Epithelial cell of prostate (primary cell): ENCODE results near the gene PTCRA.
A peak's percentile ranks its signal among the peaks of the same experiment; 100 is the strongest.
"Not testable (repeated sequence)": the region's sequence is repeated elsewhere in the genome, so short reads cannot be mapped to it uniquely, and the experiment has no call there.

Source experiments
- DNase-seq: peaks from one replicate; pipeline ENCODE4 v3.0.0-alpha.2; 2011; ENCODE audit warnings: low read depth, low spot score
- H3K27ac ChIP-seq: fragments of 450-650 bp; 2 replicates; pipeline ENCODE4 v1.5.1; 2017; ENCODE audit warnings: mild to moderate bottlenecking

Gene PTCRA

DNA sequence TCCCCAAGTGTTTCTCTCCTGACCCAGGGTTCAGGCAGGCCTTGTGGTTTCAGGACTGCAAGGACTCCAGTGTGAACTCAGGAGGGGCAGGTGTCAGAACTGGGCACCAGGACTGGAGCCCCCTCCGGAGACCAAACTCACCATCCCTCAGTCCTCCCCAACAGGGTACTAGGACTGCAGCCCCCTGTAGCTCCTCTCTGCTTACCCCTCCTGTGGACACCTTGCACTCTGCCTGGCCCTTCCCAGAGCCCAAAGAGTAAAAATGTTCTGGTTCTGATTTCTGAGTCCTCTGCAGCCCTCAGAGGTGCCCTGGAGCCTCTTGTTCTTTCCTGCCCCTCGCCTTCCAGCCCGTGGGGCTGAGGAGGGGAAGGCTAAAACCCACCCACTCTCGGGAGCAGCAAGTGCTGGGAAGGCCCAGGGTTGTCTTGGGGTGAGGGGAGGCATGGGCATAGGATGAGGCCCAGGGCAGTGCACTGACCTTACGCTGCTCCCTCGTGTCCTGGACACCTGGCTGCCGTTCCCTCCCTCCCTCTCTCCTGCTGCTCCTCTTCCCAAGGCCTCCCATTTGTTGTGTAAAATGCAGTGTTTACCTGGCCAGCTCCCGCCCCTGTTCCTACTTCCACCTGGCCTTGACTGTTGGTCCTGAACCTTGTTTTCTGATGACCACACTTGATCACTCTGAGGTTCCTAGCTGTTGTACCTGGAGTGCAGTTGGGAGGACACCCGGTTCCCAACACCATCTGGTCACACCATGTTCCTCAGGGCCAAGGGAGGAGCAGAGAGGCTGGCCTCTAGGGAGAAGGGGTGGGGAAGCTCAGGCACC lies 23.3 kb downstream of the PTCRA start:
- no peak for DNase-seq
- H3K27ac ChIP-seq: no peak overlapping the region

DNA sequence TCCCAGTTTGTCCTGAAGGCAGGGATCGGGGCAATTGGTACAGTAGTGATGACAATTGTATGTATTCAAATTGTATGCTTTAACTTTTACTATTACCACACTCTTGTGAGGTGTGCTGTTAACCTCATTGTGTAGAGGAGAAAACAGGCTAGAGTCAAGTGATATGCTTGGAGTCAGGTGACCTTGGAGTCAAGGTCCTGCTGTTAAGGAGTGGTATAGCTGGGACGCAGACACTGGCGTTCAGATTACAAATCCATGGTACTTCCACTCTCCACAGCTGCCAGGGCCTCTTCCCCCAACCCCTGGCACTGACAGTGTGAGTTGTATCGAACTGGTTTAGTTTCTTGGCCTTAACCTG lies 23.9 kb downstream of the PTCRA start:
- no peak overlapping the region for H3K27ac ChIP-seq
- no peak for DNase-seq

DNA sequence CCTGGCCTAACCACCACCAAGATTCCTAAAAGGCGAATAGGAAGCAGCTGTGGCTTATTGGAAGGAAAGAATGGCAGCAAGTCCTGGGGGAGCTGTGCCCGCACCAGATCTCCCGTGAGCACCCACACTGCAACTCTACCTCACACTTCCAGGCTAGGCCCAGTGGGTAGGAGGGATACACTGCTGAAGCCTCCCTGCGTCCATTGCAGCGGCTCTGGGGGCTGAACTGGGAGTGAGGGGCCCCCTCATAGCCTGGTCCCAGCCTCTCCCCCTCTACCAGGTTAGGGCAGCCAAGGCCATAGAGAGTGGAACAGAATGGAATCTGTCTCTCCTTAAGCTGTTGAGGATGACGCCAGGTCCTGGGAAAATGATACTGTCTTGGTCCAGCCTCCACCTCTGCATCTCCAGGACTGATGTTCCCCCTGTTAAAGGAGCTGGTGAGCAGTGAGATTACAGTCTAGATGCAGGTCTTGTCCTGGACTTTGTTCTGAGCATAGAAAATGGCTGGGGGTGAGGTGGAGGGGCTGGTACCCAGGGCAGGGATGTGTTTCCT lies 24.7 kb downstream of the PTCRA start:
- no peak for DNase-seq
- H3K27ac ChIP-seq: no peak overlapping the region

DNA sequence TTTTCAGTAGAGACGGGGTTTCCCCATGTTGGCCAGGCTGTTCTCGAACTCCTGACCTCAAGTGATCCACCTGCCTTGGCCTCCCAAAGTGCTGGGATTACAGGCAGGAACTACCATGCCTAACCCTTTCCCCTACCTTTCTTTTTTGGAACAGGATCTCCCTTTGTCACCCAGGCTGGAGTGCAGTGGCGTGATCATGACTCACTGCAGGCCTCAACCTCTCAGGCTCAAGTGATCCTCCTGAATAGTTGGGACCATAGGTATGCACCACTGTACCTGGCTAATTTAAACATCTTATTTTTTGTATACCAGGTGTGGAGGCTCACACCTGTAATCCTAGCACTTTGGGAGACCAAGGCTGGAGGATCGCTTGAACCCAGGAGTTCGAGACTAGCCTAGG lies 25.5 kb downstream of the PTCRA start:
- not testable (repeated sequence) for DNase-seq, H3K27ac ChIP-seq

DNA sequence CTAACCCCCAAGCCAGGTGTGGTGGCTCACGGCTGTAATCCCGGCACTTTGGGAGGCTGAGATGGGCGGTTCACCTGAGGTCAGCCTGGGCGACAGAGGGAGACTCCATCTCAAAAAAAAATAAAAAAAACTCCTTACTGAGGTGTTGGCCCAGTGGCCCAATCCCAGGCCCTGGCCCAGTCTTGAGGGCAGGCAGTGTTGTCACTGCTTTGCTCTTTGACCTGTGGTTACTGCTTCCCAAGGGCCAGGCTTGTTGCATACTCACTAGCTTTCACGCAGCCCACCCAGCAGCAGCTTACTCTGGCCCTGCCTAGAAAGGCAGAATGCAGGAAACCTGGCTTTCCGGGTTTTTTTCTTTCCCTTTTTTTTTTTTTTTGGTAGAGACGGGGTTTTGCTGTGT lies 26.6 kb downstream of the PTCRA start:
- no peak overlapping the region for H3K27ac ChIP-seq
- DNase-seq: no peak

DNA sequence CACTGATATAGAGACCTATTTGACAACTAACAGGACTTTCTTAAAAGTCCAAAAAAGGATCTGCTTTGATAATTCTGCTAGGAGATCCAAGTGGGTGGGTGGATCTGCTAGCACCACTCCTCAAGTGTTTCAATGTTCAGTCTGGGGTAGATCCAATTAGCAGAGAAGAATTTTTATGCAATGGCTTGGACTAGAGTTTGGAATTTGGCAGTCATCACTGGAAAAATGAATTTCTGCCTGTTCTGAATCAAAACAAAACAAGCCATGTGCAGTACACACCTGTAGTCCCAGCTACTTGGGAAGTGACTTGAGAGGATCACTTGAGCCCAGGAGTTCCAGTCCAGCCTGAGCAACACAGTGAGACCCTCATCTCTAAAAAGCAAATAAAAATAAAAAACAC lies 32.1 kb downstream of the PTCRA start:
- no peak for DNase-seq

DNA sequence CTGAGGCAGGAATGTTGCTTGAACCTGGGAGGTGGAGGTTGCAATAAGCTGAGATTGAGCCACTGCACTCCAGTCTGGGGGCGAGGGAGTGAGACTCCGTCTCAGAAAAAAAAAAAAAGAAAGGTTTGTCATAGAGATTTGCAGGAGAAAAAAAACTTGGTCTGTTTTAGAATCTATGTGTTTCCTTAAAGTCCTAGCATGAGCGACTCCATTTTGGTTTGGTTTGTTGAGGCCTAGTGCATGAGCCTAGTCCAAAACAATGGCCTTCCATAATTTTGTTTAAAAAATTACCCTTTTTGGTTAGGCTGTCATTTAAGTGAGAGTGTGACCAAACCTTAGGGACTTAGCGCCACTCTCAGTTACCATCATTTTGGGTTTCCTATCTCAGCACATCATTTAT lies 36.5 kb downstream of the PTCRA start:
- DNase-seq: no peak

More for the DNA sequence above, 32.1 kb downstream of the PTCRA start:
- H3K27ac ChIP-seq: no peak overlapping the region

DNA sequence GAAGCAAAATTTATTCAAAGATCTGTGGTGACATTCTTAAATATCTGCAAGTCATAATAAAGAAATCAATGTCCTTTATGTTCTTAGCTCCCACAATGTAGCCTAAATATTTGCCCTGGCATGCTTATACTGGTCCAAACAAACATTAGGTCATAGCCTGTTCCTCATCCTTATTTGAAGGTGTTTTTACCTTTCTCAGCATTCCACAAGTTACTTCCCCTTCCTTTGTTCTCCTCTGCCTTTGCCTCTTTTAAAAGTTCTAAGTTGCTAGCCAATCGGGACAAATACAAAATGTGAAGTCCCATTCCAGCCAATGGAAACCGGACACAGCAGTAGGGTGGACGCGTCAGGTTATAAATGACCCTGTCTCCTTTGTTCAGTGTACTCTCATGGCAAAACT lies 38.6 kb downstream of the PTCRA start:
- DNase-seq: not testable (repeated sequence)
- H3K27ac ChIP-seq: peak overlapping the region; percentile 60

More for the DNA sequence above, 36.5 kb downstream of the PTCRA start:
- no peak overlapping the region for H3K27ac ChIP-seq

DNA sequence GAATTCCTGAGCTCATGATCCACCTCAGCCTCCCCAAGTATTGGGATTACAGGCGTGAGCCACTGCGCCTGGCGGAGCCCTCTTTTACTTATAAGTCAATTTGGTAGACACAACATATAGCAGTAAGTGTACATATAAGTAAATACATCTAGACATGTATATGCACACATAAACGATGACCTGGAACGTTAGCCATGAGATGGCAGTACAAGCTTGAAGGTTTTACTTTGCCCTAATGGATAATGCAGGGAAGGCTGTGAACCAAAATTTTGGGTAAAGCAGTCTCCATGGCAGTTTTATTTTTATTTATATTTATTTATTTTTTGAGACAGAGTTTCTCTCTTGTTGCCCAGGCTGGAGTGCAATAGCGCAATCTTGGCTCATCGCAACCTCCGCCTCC lies 42.3 kb downstream of the PTCRA start:
- no peak overlapping the region for H3K27ac ChIP-seq
- no peak for DNase-seq

DNA sequence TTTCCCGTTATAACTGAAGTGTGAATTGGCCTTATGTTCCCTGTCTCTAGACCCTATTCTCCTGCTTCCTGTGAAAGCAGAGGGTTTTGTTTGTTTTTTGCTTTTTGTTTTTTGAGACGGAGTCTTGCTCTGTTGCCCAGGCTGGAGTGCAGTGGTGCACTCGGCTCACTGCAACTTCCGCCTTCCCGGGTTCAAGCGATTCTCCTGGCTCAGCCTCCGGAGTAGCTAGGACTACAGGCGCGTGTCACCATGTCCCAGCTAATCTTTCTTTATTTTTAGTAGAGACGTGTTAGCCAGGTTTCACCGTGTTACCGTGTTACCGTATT lies 44.0 kb downstream of the PTCRA start:
- H3K27ac ChIP-seq: no peak overlapping the region
- no peak for DNase-seq

DNA sequence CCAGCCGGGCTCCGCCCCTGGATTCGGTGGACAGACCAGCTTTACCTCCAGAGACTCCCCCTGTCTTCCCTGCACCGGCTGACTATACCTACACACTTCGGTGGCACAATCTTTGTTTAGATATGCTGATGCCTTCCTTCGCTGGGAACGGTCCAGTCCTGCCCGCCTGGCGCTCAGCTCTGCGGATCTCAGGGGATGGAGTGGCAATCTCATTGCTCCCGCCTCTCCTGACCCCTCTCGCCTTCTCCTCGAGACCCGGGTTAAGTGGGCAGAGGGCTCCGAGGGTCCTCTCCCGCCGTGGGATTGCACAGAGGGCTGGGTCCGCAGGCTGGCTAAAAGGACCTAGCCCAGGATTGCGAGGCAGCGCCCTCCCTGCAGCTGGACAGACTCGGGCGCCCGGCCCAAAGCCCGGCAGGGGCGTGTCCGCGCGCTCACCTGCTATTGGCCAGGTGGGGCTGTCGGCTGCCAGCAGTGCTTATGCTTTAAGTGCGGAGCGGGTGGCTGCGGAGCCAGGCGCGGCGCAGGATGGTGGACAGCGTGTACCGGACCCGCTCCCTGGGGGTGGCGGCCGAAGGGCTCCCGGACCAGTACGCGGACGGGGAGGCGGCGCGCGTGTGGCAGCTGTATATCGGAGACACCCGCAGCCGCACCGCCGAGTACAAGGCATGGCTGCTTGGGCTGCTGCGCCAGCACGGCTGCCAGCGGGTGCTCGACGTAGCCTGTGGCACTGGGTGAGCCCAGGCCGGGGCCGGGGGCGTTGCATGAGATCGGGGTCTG lies 44.6 kb downstream of the PTCRA start, which contains the start of gene GNMT:
TSS of gene GNMT (plus strand) at position 512 of the 777 bp plus-strand sequence. CDS start at position 526, 14 bp downstream.
- DNase-seq: no peak
- no peak within 1 kb of the TSS for H3K27ac ChIP-seq

DNA sequence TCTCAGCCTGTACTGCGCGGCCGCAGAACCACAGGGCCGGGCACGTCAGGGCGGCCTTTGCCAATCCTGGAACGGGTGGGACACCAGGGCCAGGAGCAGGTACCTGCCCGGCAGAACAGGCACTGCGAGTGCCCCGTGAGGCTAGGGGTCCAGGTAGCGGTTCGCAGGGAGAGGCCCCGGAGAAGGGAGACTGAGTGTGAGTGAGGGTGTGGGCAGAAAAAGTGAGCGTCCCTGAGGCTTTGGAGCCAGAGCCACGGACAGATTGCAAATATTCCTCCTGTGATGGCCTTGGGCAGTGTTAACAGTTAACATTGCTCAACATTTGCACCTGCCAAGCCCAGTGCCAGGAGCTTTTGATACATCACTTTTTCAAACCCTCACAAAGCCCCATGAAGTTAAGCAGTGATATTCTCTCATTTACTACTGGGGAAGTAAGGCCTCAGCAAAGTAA lies 45.2 kb downstream of the PTCRA start:
- H3K27ac ChIP-seq: no peak overlapping the region
- DNase-seq: no peak

DNA sequence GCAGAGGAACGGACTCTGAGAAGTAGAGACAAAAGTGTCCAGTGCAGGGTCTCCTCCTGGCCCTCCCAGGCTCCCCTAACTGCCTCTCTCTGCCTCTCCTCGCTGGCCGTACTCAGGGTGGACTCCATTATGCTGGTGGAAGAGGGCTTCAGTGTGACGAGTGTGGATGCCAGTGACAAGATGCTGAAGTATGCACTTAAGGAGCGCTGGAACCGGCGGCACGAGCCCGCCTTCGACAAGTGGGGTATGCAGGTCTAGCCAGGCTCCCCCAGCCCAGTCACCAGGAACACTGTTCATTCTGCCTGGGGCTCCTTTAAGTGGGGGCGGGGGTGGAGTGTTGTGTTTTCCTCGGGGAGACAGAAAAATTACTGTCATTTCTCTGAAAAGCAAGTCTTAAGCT lies 46.2 kb downstream of the PTCRA start:
- no peak for DNase-seq
- no peak overlapping the region for H3K27ac ChIP-seq

DNA sequence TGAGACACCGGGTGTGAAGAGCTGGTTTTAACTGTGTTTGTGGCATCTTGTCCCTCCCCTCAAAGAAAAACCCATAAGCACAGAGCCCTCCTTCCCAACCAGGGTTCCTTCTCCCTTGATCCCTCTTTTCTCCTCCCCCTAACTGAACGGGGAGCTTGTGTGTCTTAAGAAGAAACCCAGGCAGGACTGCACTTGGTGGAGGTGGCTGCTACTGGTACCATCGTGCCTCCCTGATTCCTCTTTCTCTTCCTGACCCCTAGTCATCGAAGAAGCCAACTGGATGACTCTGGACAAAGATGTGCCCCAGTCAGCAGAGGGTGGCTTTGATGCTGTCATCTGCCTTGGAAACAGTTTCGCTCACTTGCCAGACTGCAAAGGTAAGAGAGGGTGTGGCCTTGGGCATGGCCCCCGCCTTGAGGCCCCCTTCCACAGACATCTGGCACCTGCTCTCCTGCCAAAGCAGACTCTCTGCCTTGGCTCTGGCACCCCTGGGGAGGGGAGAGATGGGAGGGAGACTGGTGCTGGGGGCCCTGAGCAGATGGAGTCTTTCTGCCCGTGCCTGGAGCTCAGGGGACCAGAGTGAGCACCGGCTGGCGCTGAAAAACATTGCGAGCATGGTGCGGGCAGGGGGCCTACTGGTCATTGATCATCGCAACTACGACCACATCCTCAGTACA lies 46.8 kb downstream of the PTCRA start:
- DNase-seq: no peak
- no peak overlapping the region for H3K27ac ChIP-seq

DNA sequence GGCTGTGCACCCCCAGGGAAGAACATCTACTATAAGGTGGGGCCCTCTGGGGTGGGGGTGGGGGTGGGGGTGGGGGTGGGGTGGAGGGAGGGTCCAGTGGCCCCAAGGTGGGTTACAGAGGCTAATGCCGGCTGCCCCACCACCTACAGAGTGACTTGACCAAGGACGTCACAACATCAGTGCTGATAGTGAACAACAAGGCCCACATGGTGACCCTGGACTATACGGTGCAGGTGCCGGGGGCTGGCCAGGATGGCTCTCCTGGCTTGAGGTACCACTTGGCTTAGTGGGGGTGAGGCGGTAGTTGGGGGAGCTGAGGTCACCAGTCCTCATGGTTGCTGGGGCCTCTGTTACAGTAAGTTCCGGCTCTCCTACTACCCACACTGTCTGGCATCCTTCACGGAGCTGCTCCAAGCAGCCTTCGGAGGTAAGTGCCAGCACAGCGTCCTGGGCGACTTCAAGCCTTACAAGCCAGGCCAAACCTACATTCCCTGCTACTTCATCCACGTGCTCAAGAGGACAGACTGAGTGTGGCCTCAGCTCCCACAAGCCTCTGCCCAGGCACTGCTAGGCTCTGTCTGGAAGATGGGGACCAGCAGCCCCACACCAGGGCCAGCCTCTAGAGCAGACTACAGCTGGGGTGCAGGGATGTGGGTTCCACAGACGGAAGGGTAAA lies 47.5 kb downstream of the PTCRA start:
- no peak overlapping the region for H3K27ac ChIP-seq
- no peak for DNase-seq

DNA sequence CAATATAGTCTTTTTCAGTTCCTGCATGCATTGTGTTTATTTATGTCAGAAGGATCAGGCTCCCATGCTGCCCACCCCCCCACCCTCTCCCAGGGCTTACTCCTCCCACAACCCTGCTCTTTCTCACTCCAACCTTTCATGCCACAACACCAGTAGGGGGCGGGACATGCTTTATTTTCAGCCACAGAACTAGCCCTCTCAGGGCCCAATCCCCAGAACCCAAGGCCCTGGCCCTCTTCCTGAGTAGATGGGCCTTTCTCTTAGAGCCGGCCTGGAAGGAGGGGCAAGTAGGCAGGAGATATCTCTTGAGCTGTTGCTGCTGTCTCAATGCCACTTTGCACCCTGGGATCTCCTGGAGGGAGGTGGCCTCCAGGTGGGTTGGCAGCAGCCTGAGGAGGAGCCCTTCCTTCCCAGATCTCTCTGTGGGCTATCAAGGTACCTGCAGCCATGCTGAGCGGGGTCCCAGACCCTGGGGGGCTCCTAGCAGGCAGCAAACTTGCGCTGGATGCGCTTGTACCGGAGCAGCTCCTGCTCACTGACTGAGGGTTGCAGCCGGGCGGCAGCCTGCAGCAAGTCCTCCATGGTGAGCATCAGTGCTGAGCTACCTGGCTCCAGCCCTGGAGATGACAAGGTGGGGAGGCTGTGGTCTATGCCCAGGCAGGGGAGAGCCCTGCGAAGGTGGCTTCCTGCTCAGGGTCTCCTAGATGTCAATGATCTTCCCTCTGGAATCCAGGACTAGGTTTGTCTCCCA lies 48.2 kb downstream of the PTCRA start:
- no peak for DNase-seq
- no peak overlapping the region for H3K27ac ChIP-seq

DNA sequence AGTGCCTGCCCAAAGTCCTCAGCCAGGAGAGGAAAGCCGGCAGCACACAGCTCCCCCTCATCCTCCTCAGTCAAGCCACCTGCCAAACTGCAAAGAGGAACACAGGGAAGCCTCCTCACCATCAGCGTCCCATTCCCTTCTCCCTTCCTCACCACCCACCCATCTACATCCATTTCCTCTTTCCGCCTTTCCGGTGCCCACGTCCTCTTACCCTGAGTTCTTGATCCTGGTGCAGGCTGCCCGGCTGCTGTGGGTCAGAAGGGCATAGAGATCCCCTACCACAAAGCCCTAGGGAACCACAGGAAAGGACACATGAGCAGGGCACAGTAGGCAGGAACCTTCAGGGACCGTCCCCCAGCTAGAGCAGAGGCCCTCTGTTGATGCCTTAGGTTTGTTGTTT lies 50.7 kb downstream of the PTCRA start:
- H3K27ac ChIP-seq: no peak overlapping the region
- DNase-seq: no peak

DNA sequence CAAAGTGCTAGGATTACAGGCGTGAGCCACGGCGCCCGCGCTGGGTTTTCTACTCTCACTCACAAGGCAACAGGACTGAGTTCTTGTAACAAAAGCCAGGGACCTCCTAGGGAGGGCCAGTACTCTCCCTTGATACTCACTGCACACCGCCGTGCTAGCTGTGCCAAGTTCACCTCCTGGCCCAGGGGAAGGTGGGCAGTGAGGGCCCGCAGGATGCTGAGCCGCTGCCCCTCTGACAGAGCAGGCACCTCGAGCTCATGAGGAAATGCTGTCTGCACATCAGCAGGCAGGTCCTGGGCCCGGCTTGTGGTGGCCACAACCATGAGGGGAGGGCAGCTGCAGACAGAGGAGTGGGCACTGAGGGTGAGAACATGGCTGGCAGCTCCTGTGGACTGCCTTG lies 51.4 kb downstream of the PTCRA start:
- no peak for DNase-seq
- H3K27ac ChIP-seq: no peak overlapping the region

DNA sequence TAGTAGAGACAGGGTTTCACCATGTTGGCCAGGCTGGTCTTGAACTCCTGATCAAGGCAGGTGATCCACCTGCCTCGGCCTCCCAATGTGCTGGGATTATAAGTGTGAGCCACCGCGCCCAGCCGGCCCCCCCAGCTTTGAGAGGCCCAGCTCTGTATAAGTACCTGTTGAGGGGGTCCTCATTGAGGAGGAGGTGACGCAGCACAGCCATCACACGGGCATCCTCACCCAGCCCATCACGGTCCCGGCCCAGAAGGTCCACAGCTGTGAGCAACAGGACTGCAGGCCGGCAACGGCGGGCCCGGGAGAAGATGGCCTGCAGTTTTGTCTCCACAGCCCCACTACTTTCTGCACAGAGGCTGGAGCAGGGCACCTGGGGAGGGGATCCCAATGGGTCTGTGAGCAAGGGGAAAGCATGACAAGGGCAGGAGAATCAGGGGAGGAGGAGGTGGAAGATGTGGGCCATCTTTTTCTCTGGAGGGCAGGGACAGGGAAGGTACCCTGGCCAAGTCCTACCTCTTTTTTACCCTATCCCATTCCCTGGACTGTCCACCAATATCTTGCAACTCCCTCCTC lies 52.4 kb downstream of the PTCRA start:
- no peak for DNase-seq
- H3K27ac ChIP-seq: no peak overlapping the region
